HG02973 (cell line): ENCODE data around the gene BIVM.

Experiments
- ATAC-seq: cut with Tn5 transposase; IDR thresholded peaks from one replicate; pipeline ENCODE4 v1.9.1; 2021; ENCODE audit warnings: moderate library complexity; ENCODE audit not compliant: unreplicated experiment

BIVM gene

GRCh38 chr13:102875256-102875655 is 76.3 kb downstream of the BIVM start:
- no peak for ATAC-seq

GRCh38 chr13:102877303-102877702 is 78.4 kb downstream of the BIVM start:
- ATAC-seq, result no peak

GRCh38 chr13:102878481-102878880 is 79.6 kb downstream of the BIVM start:
- ATAC-seq, result no peak

- ATAC-seq, result no peak
Observed at GRCh38 chr13:102879793-102880499, 81.0 kb downstream of the BIVM start.

GRCh38 chr13:102881819-102882686 is 83.1 kb downstream of the BIVM start:
- ATAC-seq, result no peak
